Cerebellar nuclear complex (tissue), 1 donor: ENCODE measurements around the gene TDRD7.

Experiments used
- DNase-seq, 2 experiments: peaks; one replicate each; lab custom pipeline; 2025; lab: John Stamatoyannopoulos, UW

Gene TDRD7

DNA sequence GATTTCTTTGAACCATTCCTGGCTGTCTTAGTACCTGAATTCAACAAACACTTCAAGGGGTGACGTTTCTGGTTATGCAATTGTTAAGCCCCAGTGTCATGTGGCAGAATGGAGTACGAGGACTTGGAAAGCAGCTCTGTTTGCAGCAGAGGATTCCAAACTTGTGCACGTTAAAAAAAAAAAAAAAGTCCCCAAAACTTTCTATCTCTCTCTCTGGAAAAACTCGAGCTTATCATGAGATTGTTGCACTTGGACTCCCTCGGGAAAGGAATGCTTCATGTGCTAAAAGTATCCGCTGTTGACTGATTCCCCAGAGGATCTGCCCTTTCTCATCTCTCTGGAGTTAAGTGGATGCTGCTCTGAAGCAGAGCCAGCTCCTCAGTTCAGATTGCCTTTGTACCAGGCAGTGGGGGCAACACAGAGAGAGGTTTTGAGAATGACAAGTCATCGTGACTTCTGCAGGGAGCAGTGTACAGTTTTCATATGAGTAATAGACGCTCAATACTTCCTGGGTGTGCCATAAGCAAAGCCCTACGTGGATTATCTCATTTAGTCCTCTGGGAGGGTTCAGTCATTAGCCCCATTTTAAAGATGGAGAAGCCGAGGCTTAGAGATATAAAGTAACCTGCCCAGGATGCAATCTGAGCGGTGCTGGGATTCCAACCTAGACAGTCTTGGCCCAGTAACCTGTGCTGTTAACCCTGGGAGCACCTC is 117.6 kb downstream of the TDRD7 start:
- no peak for DNase-seq

DNA sequence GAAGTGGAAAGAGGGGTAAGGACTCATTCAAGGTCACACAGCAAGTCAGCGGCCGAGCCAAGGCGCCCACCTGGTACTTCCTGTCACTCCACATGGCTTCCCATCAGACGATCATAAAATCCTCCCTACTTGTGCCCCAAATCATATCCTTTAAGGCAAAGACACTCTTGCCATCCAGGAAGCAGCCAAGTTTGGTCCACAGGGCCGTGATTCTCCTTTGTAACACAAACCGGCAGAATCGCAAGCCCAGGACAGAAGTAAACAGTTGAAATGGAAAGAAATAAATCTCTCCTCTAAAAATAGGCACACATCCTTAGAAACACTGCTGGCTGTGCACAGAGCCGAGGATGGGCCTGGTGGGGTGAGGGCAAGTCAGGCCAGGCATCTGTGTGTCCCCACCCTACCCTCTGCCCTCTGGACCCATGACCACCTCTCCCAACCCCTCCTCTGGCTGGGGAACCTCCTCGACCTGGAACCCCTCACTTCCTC is 120.0 kb downstream of the TDRD7 start:
- DNase-seq = no peak

DNA sequence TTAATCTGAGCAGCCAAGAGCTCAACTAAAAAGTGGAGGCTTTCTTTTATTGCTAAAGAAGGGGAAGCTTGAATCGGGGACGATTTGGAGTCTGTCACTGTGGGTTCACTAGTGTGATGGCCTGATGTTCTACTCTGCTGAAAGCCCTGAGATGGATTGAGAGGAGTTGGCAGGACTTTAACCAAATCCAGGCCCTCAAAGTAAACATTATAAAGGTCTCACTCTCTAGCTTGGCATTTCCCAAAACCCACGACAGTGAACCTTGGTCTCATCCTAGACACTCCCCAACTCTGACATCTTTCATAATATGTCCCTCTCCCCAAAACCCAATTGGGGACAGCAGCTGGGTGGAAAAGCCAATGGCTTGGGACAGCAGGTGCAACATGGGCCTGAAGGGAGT is 122.3 kb downstream of the TDRD7 start:
- DNase-seq = no peak

DNA sequence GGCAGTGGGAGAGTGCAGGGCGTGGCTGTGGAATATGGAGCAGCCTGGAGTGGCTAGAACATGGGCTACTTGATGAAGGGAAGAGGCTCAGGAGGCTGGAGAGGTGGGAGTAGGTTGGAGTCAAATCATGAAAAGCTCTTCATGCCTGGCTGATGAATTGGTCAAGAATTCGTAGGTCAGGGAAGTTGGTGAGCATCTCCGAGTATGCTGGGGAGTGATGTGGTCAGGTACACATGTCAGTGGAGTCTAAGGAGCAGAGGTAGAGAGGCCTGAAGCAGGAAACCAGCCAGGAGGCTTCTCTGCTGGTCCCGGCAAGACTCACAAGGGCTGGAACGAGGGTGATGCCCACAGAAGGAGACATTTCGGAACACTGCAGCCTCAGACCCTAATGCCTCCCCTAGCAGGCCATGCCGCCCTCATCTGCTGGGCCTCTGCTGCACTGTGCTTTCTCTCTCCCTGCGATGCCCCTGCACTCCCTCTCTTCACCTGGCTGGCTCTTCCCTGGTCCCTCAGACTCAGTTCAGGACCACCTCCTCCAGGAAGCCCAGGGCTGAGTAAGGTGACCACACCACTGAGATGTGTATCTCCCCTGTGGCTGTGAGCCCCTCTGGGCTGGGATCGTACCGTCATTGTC is 123.2 kb downstream of the TDRD7 start:
- DNase-seq = no peak

DNA sequence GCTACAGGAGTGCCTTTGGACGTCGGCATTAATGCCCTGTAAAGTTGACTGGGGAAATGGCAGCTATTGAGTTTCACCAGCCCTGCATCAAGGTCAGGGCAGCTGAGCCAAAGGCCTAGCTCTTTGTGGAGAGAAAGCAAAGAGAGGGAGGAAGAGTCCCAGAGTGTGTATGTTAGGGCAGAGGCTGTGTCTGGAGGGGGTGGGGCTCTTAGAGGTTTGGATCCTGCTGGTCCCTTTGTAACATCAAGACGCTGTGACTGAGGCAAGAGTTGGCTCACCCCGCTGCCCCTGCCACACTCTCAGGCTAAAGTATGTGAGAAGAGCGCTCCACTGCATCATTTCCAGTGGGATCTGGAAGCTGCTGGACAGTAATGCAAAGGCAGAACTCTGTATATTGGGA is 123.9 kb downstream of the TDRD7 start:
- no peak for DNase-seq

DNA sequence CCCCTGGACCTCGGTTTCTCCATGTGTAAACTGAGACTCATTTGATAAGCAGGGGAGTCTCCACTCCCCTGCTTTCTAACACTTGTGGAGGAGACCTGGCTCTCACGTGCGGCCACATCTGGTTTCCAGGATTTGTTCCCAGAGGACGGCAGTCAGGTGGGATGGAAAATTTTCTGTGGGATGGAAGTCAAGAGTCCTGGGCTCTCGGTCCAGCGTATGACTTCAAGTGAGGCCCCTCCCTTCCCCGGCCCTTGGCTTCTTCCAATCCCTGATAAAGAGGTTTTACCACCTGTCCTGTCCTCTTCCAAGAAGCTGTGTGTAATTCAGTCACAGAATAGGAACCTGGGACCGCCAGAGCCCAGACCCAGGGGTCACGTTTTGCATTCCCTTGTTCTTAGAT is 124.6 kb downstream of the TDRD7 start:
- no peak for DNase-seq

DNA sequence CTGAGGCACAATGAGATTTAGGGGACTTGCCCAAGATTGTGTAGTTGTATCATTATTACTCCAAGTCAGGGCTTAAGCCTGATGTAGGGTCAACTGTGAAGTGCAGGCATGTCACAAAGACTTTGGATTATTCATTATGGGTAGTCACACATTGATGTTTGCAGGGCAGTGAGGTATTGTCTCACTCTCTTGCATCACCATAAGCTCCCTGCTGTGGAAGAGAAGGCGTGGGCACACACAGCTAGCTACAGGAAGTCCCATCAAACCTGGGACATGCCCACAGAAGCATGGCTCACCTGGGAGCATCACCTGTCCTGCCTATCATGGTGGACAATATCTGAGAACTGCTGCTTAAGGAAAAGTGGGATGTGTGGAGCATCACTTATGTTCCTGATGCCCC is 131.7 kb downstream of the TDRD7 start:
- no peak for DNase-seq

DNA sequence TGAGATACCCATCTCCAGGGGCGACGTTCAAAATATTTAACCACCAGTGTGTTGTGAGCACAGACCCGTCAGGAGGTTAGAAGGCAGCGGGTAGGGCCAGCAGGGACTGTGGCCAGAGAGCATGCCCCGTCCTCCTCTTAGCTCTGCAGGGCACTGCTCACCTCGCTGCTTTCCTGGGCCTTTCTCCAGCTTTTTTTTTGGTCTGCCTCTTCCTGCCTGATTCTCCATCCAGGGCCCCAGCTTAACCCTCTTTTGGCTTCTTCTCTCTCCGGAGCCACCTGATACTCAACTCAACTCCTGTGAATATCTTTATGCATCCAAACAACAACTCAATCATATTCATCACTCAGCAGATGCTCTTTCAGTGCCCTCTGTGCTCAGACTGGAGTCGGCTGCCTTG is 133.6 kb downstream of the TDRD7 start:
- peak in 1 of 2 experiments; percentile 21 for DNase-seq
